Stomach smooth muscle (tissue), 2 donors: ENCODE results near the gene LMNTD2.

Source experiments
- H3K27ac ChIP-seq: one replicate; pipeline ENCODE4 v1.7.0; 2013; ENCODE audit warnings: mild to moderate bottlenecking, low read length, inconsistent platforms
- H3K27me3 ChIP-seq, 2 donors: one replicate each; pipeline ENCODE4 v1.7.0; 2013; ENCODE audit warnings: low read length in 2 of 2; ENCODE audit not compliant: insufficient read depth in 2 of 2, control insufficient read depth in 1 of 2
- H3K36me3 ChIP-seq, 2 donors: one replicate each; pipeline ENCODE4 v1.7.0; 2013; ENCODE audit warnings: low read length in 2 of 2; ENCODE audit not compliant: control insufficient read depth in 2 of 2, insufficient read depth in 2 of 2
- H3K4me1 ChIP-seq: one replicate; pipeline ENCODE4 v1.7.0; 2013; ENCODE audit warnings: low read length; ENCODE audit not compliant: control insufficient read depth, insufficient read depth
- H3K4me3 ChIP-seq, 2 donors: one replicate each; pipeline ENCODE4 v1.7.0; 2013; ENCODE audit warnings: low read length in 2 of 2
- H3K9ac ChIP-seq, 2 donors: one replicate each; pipeline ENCODE4 v1.7.0; 2013; ENCODE audit warnings: low read length in 2 of 2, mild to moderate bottlenecking in 1 of 2
- H3K9me3 ChIP-seq, 2 donors: one replicate each; pipeline ENCODE4 v1.7.0; 2013; ENCODE audit warnings: low read length in 2 of 2; ENCODE audit not compliant: control insufficient read depth in 2 of 2
- donor health status: healthy.
- donor health status: Pancreatic carcinoma.

The LMNTD2 gene

DNA sequence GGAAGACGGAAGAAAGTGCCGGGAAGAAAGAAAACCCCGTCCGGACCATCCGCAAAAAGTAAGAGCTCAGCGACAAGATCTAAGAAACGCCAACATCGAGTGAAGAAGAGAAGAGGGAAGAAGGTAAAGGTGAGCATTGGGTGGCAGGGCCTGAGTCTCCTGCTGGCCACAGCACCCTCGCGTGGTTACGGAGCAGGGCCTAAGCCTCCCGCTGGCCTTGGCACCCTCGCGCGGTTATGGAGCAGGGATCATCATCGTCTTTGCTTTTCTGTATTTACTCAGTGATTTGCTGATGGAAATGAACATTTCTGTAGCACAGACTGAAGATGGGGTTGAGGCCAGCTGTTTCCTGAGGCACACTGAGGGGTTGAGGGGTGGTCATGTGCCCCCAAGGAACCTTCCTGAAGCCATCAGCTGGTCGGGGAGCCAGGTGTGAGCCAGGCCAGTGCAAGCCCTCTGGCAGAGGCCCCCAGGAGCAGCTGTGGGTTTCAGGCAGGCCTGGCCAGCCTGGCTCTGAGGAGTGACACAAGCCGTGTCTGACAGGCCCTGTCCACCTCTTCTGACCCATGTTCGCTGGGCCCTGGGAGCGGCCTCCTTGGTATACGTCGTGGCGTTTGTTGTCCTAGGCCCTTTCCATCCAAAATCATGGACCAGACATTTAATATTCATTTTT, 41.2 kb upstream of the LMNTD2 start:
- H3K27me3 ChIP-seq: no peaks in the 10 kb centered on the region
- H3K9me3 ChIP-seq: no peaks in the 10 kb centered on the region
- no peak overlapping the region for H3K4me3 ChIP-seq
- peaks cover 9% of the 10 kb centered on the region for H3K4me1 ChIP-seq
- H3K9ac ChIP-seq: no peak overlapping the region
- H3K36me3 ChIP-seq: peaks cover 44 to 63% of the 10 kb centered on the region in 2 donors
- no peak overlapping the region for H3K27ac ChIP-seq

- H3K27ac ChIP-seq: no peak overlapping the region
- H3K9ac ChIP-seq: no peak overlapping the region
- H3K36me3 ChIP-seq: peaks cover 48 to 62% of the 10 kb centered on the region in 2 donors
- no peaks in the 10 kb centered on the region for H3K9me3 ChIP-seq
- H3K4me3 ChIP-seq: no peak overlapping the region
- H3K4me1 ChIP-seq: no peaks in the 10 kb centered on the region
- no peaks in the 10 kb centered on the region for H3K27me3 ChIP-seq
Measured at GRCh38 chr11:598005-598680, 37.6 kb upstream of the LMNTD2 start.

DNA sequence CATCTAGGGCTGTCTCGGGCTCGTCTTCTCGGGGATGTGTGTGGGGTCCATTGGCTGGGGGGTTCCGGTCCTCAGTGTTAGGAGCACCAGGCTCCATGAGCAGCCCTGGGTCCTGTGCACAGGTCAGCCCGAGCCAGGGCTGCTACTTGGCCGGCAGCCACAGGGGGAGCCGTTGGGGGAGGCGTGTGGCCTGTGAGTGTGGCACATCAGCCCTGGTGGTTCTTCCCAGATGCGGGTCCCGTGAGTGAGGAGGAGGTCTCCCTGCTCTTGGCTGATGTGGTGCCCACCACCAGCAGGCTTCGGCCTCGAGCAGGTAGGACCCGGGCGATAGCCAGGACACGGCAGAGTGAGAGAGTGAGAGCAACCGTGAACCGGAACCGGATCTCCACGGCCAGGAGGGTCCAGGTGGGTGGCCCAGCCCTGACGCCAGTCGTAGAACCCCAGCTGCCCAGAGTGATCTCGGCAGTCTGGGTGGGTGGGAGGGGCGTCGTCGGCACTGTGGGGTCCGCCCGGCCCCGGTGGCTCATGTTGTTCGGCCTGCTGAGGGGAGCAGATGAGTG, 36.7 kb upstream of the LMNTD2 start:
- no peaks in the 10 kb centered on the region for H3K27me3 ChIP-seq
- H3K36me3 ChIP-seq: peaks cover 56 to 65% of the 10 kb centered on the region in 2 donors
- H3K9ac ChIP-seq: no peak overlapping the region
- no peaks in the 10 kb centered on the region for H3K9me3 ChIP-seq
- no peaks in the 10 kb centered on the region for H3K4me1 ChIP-seq
- no peak overlapping the region for H3K4me3 ChIP-seq
- H3K27ac ChIP-seq: no peak overlapping the region

- H3K9me3 ChIP-seq: no peaks in the 10 kb centered on the region
- no peaks in the 10 kb centered on the region for H3K4me1 ChIP-seq
- no peak overlapping the region for H3K4me3 ChIP-seq
- H3K27me3 ChIP-seq: no peaks in the 10 kb centered on the region
- H3K36me3 ChIP-seq: peaks cover 54 to 60% of the 10 kb centered on the region in 2 donors
- no peak overlapping the region for H3K9ac ChIP-seq
- H3K27ac ChIP-seq: no peak overlapping the region
Measured at GRCh38 chr11:596374-596773, 35.8 kb upstream of the LMNTD2 start.

DNA sequence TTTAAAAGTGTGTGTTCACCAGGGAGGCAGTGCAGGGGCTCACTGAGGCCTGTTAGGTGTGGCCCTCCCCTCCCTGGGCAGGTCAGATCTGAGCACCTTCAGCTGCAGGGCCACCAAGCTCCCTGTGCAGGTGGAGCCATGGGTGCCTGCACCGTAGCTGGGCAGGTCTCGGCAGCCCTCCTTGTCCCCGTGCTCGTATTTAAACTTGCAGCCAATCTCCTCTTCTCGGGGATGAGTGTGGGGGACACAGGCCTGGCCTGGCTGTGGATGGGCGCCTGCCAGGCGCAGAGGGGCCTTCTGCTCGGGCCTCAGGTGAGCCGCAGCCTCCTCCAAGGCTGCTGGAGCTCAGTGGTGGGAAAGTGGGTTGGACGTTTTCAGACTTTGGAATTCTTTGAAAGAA, 34.9 kb upstream of the LMNTD2 start:
- Histone ChIP-seq H3K9me3 (no peaks in the 10 kb centered on the region), H3K4me1 (no peaks in the 10 kb centered on the region), H3K36me3 (peaks cover 57 to 59% of the 10 kb centered on the region in 2 donors), H3K27me3 (no peaks in the 10 kb centered on the region), H3K4me3 (no peak overlapping the region), H3K9ac (no peak overlapping the region), H3K27ac (no peak overlapping the region)

- no peak overlapping the region for H3K9ac ChIP-seq
- H3K27me3 ChIP-seq: no peaks in the 10 kb centered on the region
- H3K9me3 ChIP-seq: no peaks in the 10 kb centered on the region
- no peaks in the 10 kb centered on the region for H3K4me1 ChIP-seq
- H3K4me3 ChIP-seq: no peak overlapping the region
- peaks cover 55 to 61% of the 10 kb centered on the region in 2 donors for H3K36me3 ChIP-seq
- H3K27ac ChIP-seq: no peak overlapping the region
Measured at GRCh38 chr11:593347-593746, 32.8 kb upstream of the LMNTD2 start.

DNA sequence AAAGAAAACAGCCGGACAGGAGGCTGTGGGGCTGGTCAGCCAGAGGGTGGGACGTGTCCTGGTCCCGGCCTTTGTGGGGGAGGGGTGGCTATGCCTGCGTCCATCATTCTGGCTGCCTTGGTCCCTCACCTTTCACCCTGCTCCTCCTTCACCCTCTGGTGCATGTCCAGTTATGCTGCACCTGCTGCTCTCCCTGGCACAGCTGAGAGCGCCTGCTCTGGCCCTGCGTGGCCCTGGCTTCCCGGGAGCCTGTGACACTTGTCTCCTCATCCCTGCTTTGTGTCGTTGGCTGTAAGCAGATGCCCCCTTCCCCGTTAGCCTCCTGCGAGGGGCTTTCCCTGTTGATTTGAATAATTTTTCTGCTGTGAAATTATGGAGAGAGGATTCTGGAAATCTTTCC, 32.4 kb upstream of the LMNTD2 start:
- Histone ChIP-seq H3K27ac (no peak overlapping the region), H3K4me1 (peaks cover 2% of the 10 kb centered on the region), H3K27me3 (no peaks in the 10 kb centered on the region), H3K4me3 (no peak overlapping the region), H3K36me3 (peaks cover 51 to 60% of the 10 kb centered on the region in 2 donors), H3K9ac (no peak overlapping the region), H3K9me3 (no peaks in the 10 kb centered on the region)

DNA sequence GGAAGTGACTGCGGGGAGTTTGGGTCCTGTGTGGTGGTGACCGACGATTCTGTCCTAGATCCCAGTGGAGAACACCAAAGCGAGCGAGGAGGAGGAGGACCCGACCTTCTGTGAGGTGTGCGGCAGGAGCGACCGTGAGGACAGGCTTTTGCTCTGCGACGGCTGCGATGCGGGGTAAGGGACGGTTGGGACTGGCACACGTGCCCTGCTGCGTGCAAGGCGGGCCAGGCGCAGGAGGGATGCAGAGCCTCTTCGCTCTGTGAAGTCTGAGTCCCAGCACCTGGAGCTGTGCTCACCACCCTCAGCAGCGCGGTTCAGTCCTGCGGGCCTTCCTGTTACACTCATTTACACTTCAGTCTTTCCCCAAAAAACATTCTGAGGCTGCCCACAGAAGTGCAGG, 32.0 kb upstream of the LMNTD2 start:
- peaks cover 4% of the 10 kb centered on the region for H3K4me1 ChIP-seq
- no peak overlapping the region for H3K27ac ChIP-seq
- H3K4me3 ChIP-seq: no peak overlapping the region
- peaks cover 52 to 64% of the 10 kb centered on the region in 2 donors for H3K36me3 ChIP-seq
- H3K27me3 ChIP-seq: no peaks in the 10 kb centered on the region
- H3K9me3 ChIP-seq: no peaks in the 10 kb centered on the region
- H3K9ac ChIP-seq: no peak overlapping the region

DNA sequence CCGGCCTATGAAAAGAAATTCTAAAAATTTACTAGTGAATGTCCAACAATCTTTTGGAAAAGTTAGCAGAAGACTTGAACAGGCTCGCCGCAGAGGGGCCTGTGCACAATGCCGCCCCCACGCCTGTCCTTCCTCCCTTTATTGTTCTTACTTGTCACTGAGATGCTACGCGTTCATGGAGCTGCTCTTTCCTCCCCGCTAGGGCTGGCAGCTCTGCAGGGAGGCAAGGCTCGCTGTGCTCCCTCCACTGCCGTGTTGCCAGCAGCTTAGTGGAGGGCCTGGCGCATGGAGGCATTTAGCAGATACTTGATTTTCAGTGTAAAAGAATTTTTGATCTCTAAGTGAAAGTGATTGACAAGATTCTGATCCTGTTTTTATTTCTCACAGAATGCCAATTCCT, 30.5 kb upstream of the LMNTD2 start:
- H3K36me3 ChIP-seq: peaks cover 51 to 64% of the 10 kb centered on the region in 2 donors
- no peak overlapping the region for H3K4me3 ChIP-seq
- no peak overlapping the region for H3K9ac ChIP-seq
- H3K27ac ChIP-seq: no peak overlapping the region
- H3K4me1 ChIP-seq: peaks cover 4% of the 10 kb centered on the region
- H3K27me3 ChIP-seq: no peaks in the 10 kb centered on the region
- no peaks in the 10 kb centered on the region for H3K9me3 ChIP-seq

- no peak overlapping the region for H3K27ac ChIP-seq
- peaks cover 4% of the 10 kb centered on the region for H3K4me1 ChIP-seq
- H3K4me3 ChIP-seq: no peak overlapping the region
- H3K9ac ChIP-seq: no peak overlapping the region
- H3K27me3 ChIP-seq: no peaks in the 10 kb centered on the region
- H3K9me3 ChIP-seq: no peaks in the 10 kb centered on the region
- peaks cover 47 to 58% of the 10 kb centered on the region in 2 donors for H3K36me3 ChIP-seq
Measured at GRCh38 chr11:589798-590197, 29.3 kb upstream of the LMNTD2 start.

DNA sequence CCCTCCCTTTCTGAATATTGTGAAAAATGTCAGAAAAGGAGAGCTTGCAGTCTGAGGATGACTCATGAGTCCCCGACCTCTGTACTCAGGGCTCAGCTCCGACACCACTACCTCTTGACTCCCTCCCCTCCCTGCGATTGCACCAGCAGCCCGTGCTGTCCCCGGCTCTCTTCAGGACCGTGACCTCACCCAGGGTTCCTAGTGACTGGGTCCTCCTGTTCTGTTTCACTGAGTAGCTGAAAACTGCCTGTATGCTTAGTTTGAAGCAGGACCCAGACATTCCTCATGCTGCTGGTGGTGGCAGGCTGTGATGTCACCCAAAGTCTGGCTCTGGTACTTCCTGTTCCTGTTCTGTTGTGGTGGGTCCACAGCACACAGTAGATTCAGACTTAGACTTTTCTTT, 27.4 kb upstream of the LMNTD2 start:
- Histone ChIP-seq H3K27me3 (no peaks in the 10 kb centered on the region), H3K9ac (no peak overlapping the region), H3K9me3 (no peaks in the 10 kb centered on the region), H3K4me1 (peaks cover 4% of the 10 kb centered on the region), H3K4me3 (no peak overlapping the region), H3K27ac (no peak overlapping the region), H3K36me3 (peaks cover 44 to 54% of the 10 kb centered on the region in 2 donors)
